Loucy (cell line): ENCODE data around the gene PBRM1.

ENCODE experiments used
- H2AFZ ChIP-seq: fragments of 200-600 bp; sonication (generic); 2 replicates; pipeline ENCODE4 v1.6.0; 2016; ENCODE audit warnings: antibody characterized with exemption, mild to moderate bottlenecking, low read length, moderate library complexity
- H3F3A ChIP-seq: fragments of 200-600 bp; 2 replicates; pipeline ENCODE4 v1.6.0; 2016; ENCODE audit warnings: antibody characterized with exemption, low read depth, mild to moderate bottlenecking
- H3K27me3 ChIP-seq: fragments of 200-600 bp; sonication (generic); 2 replicates; pipeline ENCODE4 v1.6.1; 2014; ENCODE audit warnings: low read length, mild to moderate bottlenecking; ENCODE audit not compliant: insufficient read depth, poor library complexity, severe bottlenecking
- H3K36me3 ChIP-seq: fragments of 200-600 bp; sonication (generic); 2 replicates; pipeline ENCODE4 v1.6.1; 2016; ENCODE audit warnings: low read length; ENCODE audit not compliant: insufficient read depth
- H3K4me1 ChIP-seq: fragments of 200-600 bp; sonication (generic); 2 replicates; pipeline ENCODE4 v1.5.1; 2014; ENCODE audit warnings: low read length, mild to moderate bottlenecking; ENCODE audit not compliant: insufficient read depth, poor library complexity, severe bottlenecking
- H3K4me2 ChIP-seq: fragments of 200-600 bp; sonication (generic); 2 replicates; pipeline ENCODE4 v1.6.0; 2014; ENCODE audit warnings: antibody characterized with exemption, low read length, low read depth, mild to moderate bottlenecking; ENCODE audit not compliant: poor library complexity, severe bottlenecking
- H3K4me3 ChIP-seq: fragments of 200-600 bp; sonication (generic); 2 replicates; pipeline ENCODE4 v1.5.1; 2014; ENCODE audit warnings: low read length, mild to moderate bottlenecking, mixed read lengths; ENCODE audit not compliant: poor library complexity, severe bottlenecking
- H3K79me2 ChIP-seq: fragments of 200-600 bp; sonication (generic); 2 replicates; pipeline ENCODE4 v1.6.1; 2014; ENCODE audit warnings: low read length; ENCODE audit not compliant: insufficient read depth
- H3K9ac ChIP-seq: fragments of 200-600 bp; sonication (generic); 2 replicates; pipeline ENCODE4 v1.6.0; 2014; ENCODE audit warnings: mild to moderate bottlenecking, low read depth, low read length, moderate library complexity; ENCODE audit not compliant: poor library complexity, severe bottlenecking
- H3K9me2 ChIP-seq: fragments of 200-600 bp; sonication (generic); replicated peaks from 2 replicates; pipeline ENCODE4 v1.6.1; 2016; ENCODE audit warnings: low read depth, low read length, mixed read lengths
- H3K9me3 ChIP-seq: fragments of 200-600 bp; sonication (generic); 2 replicates; pipeline ENCODE4 v1.6.1; 2014; ENCODE audit warnings: mild to moderate bottlenecking, antibody characterized with exemption, low read length, low read depth; ENCODE audit not compliant: insufficient read depth
- H4K20me1 ChIP-seq: fragments of 200-600 bp; sonication (generic); 2 replicates; pipeline ENCODE4 v1.6.0; 2014; ENCODE audit warnings: antibody characterized with exemption, low read length, mild to moderate bottlenecking; ENCODE audit not compliant: insufficient read depth, poor library complexity, severe bottlenecking
- CTCF ChIP-seq: fragments of 200-600 bp; sonication (generic); conservative IDR thresholded peaks from 2 replicates; pipeline ENCODE4 v1.5.1; 2014; ENCODE audit warnings: mild to moderate bottlenecking, antibody characterized with exemption, low read length
- EZH2phosphoT487 ChIP-seq: fragments of 200-600 bp; IDR thresholded peaks from 2 replicates; pipeline ENCODE4 v1.6.1; 2018; ENCODE audit warnings: antibody characterized with exemption, mild to moderate bottlenecking, moderate library complexity, borderline replicate concordance

PBRM1 gene

GRCh38 chr3:52633786-52634185 is 51.9 kb downstream of the PBRM1 start:
- H3K4me2 ChIP-seq: no peak overlapping the region

GRCh38 chr3:52625041-52625440 is 60.7 kb downstream of the PBRM1 start:
- Histone ChIP-seq H3K9me2 (no peaks in the 10 kb centered on the region), H3K27me3 (no peaks in the 10 kb centered on the region), H3K4me2 (no peak overlapping the region), H3K36me3 (peaks cover 68% of the 10 kb centered on the region), H3K4me1 (peaks cover 6% of the 10 kb centered on the region), H3K9me3 (no peaks in the 10 kb centered on the region), H4K20me1 (no peaks in the 10 kb centered on the region), H3K79me2 (no peaks in the 10 kb centered on the region), H2AFZ (no peak overlapping the region), H3K9ac (no peak overlapping the region), H3K4me3 (no peak overlapping the region), H3F3A (peaks cover 3% of the 10 kb centered on the region)
- TF ChIP-seq CTCF (no peak), EZH2phosphoT487 (no peak)

More at GRCh38 chr3:52633786-52634185, 51.9 kb downstream of the PBRM1 start:
- Histone ChIP-seq H3F3A (no peaks in the 10 kb centered on the region), H3K9me2 (no peaks in the 10 kb centered on the region), H3K4me3 (no peak overlapping the region), H3K4me1 (no peaks in the 10 kb centered on the region), H3K9ac (no peak overlapping the region), H2AFZ (no peak overlapping the region), H3K36me3 (peaks cover 61% of the 10 kb centered on the region), H3K79me2 (no peaks in the 10 kb centered on the region), H3K27me3 (no peaks in the 10 kb centered on the region), H4K20me1 (no peaks in the 10 kb centered on the region), H3K9me3 (no peaks in the 10 kb centered on the region)
- TF ChIP-seq CTCF: no peak
- no peak for TF ChIP-seq EZH2phosphoT487

GRCh38 chr3:52623234-52623792 is 62.4 kb downstream of the PBRM1 start:
- H2AFZ ChIP-seq: no peak overlapping the region

More at GRCh38 chr3:52623234-52623792, 62.4 kb downstream of the PBRM1 start:
- Histone ChIP-seq H3K79me2 (no peaks in the 10 kb centered on the region), H3K9me3 (no peaks in the 10 kb centered on the region), H3K9me2 (no peaks in the 10 kb centered on the region), H3K27me3 (no peaks in the 10 kb centered on the region), H3K36me3 (peaks cover 60% of the 10 kb centered on the region), H3F3A (peaks cover 3% of the 10 kb centered on the region), H3K9ac (no peak overlapping the region), H3K4me3 (no peak overlapping the region), H4K20me1 (no peaks in the 10 kb centered on the region), H3K4me2 (no peak overlapping the region), H3K4me1 (peaks cover 9% of the 10 kb centered on the region)
- TF ChIP-seq CTCF (no peak), EZH2phosphoT487 (no peak)
